Measurements from ENCODE around the gene COL23A1.

Gene COL23A1

GRCh38 chr5:178298283-178298807, 291.8 kb downstream of the COL23A1 start:
- ChIA-PET CTCF (no interaction called here), POLR2A (ENCODE audit: low non-redundant PET) (no interaction called here)
- TF ChIP-seq CTCF (conservative IDR thresholded peaks at IDR 0.05; ENCODE audit: low read depth) = no peak
- no peak for DNase-seq (ENCODE audit: low spot score)
- H3K27ac ChIP-seq = no peak overlapping the region

GRCh38 chr5:178297751-178298150, 292.4 kb downstream of the COL23A1 start:
- TF ChIP-seq CTCF (conservative IDR thresholded peaks at IDR 0.05; ENCODE audit: low read depth) = no peak
- DNase-seq (ENCODE audit: low spot score) = no peak
- H3K27ac ChIP-seq = no peak overlapping the region
- ChIA-PET CTCF (no interaction called here), POLR2A (ENCODE audit: low non-redundant PET) (no interaction called here)

GRCh38 chr5:178296066-178296465, 294.1 kb downstream of the COL23A1 start:
- CTCF ChIA-PET = interaction anchor here (0.6 to 1.2 kb wide), 2 partner anchors 12 to 45 kb away, joined by 3 to 5 read pairs; no protein-coding TSS in a partner anchor
- H3K27ac ChIP-seq = no peak overlapping the region
- no peak for TF ChIP-seq CTCF (conservative IDR thresholded peaks at IDR 0.05; ENCODE audit: low read depth)
- DNase-seq (ENCODE audit: low spot score) = no peak
- POLR2A ChIA-PET (ENCODE audit: low non-redundant PET) = interaction anchor here (0.6 kb wide), 1 partner anchor 66 kb away, joined by 3 read pairs; no protein-coding TSS in a partner anchor

- no peak overlapping the region for H3K27ac ChIP-seq
- TF ChIP-seq CTCF (conservative IDR thresholded peaks at IDR 0.05; ENCODE audit: low read depth) = no peak
- ChIA-PET POLR2A (ENCODE audit: low non-redundant PET) (interaction anchor here (0.6 kb wide), 1 partner anchor 66 kb away, joined by 3 read pairs; no protein-coding TSS in a partner anchor), CTCF (interaction anchor here (1.2 kb wide), 1 partner anchor 11 kb away, joined by 5 read pairs; no protein-coding TSS in a partner anchor)
- no peak for DNase-seq (ENCODE audit: low spot score)
These were observed 294.6 kb downstream of the COL23A1 start for GRCh38 chr5:178295589-178295988.

- DNase-seq (ENCODE audit: low spot score) = no peak
- no peak for TF ChIP-seq CTCF (conservative IDR thresholded peaks at IDR 0.05; ENCODE audit: low read depth)
- CTCF ChIA-PET = interaction anchor here (1.1 kb wide), 1 partner anchor 52 kb away, joined by 3 read pairs; no protein-coding TSS in a partner anchor
- peak overlapping the region; percentile 3; the same call in 1 of the 2 replicates for H3K27ac ChIP-seq
- POLR2A ChIA-PET (ENCODE audit: low non-redundant PET) = no interaction called here
These were observed 296.4 kb downstream of the COL23A1 start for GRCh38 chr5:178293815-178294214.

GRCh38 chr5:178293400-178293799, 296.8 kb downstream of the COL23A1 start:
- peak overlapping the region; percentile 3; the same call in 1 of the 2 replicates for H3K27ac ChIP-seq
- ChIA-PET POLR2A (ENCODE audit: low non-redundant PET) (no interaction called here), CTCF (interaction anchor here (0.7 to 1.1 kb wide), 2 partner anchors 52 to 1095 kb away, joined by 3 to 7 read pairs; no protein-coding TSS in a partner anchor)
- DNase-seq (ENCODE audit: low spot score) = no peak
- TF ChIP-seq CTCF (conservative IDR thresholded peaks at IDR 0.05; ENCODE audit: low read depth) = no peak
